Activated naive CD8-positive, alpha-beta T cell treated with anti-CD3 and anti-CD28 coated beads for 36 hours (primary cell): ENCODE results near the gene C18orf54. TPM values are rescaled to one million over a fixed set of nuclear protein-coding genes. Genes with fewer than 3 reads are reported as not detected.
"Not testable (repeated sequence)": the region's sequence is repeated elsewhere in the genome, so short reads cannot be mapped to it uniquely, and the experiment has no call there.

Source experiments
- DNase-seq: peaks from one replicate; pipeline ENCODE4 v3.0.0; 2021
- H3K27ac Mint-ChIP-seq: one replicate; pipeline ENCODE4 v1.8.0; 2022; ENCODE audit warnings: mild to moderate bottlenecking, moderate library complexity, mixed read lengths
- H3K27me3 Mint-ChIP-seq: one replicate; pipeline ENCODE4 v1.8.0; 2022; ENCODE audit warnings: mild to moderate bottlenecking, mixed read lengths
- H3K36me3 Mint-ChIP-seq: one replicate; pipeline ENCODE4 v1.8.0; 2021; ENCODE audit warnings: mild to moderate bottlenecking, mixed read lengths
- H3K4me1 Mint-ChIP-seq: one replicate; pipeline ENCODE4 v1.8.0; 2021; ENCODE audit warnings: mixed read lengths
- H3K4me3 Mint-ChIP-seq: one replicate; pipeline ENCODE4 v1.8.0; 2022; ENCODE audit warnings: mild to moderate bottlenecking, moderate library complexity, mixed read lengths
- H3K9me3 Mint-ChIP-seq: one replicate; pipeline ENCODE4 v1.8.0; 2022; ENCODE audit warnings: mixed read lengths
- total RNA-seq, 2 experiments: library from RNA; stranded (reverse); gene quantifications; one replicate each; pipeline ENCODE4 v1.2.3, GENCODE V29; 2021

The C18orf54 gene
- total RNA-seq, 2 experiments from 2014 or later, result 5.7 to 6.5 TPM

DNA sequence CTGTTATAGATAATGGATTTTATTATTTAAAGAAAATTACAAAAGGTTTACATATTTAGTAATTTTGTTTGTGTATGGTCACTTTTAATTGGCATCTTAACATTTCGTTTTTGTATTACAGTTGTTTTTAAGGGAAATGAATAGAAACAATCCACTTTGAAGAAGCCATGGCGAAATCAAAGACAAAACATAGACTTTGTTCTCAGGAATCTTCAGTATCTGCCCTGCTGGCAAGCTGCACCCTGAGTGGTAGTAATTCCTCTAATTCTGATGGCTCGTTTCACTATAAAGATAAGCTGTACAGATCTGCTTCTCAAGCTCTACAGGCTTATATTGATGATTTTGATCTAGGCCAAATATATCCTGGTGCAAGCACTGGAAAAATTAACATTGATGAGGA lies 2.7 kb downstream of the C18orf54 start:
- Mint-ChIP-seq H3K36me3 (peaks cover 7% of the 10 kb centered on the region), H3K4me3 (no peak overlapping the region), H3K27me3 (peaks cover 14% of the 10 kb centered on the region), H3K4me1 (peaks cover 16% of the 10 kb centered on the region), H3K9me3 (no peaks in the 10 kb centered on the region), H3K27ac (no peak overlapping the region)
- DNase-seq, result no peak

DNA sequence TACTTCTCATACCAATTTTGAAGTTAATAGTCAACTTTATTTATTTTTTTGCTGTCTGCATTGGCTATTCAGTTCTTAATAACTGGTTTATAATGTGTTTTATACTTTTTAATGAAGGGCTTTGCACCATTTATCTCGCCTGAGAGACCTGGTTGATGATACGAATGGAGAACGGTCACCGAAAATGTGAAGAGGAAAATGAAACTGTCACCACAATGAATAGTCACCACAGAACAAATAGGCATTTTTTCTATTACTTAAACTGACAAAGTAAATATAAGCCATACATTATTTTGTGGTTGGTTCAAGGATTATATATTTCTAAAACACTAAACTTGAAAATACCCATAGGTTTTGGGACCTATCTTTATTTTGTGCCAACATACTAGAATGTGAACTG lies 20.4 kb downstream of the C18orf54 start:
- Mint-ChIP-seq H3K9me3 (no peaks in the 10 kb centered on the region), H3K27ac (no peak overlapping the region), H3K4me1 (no peaks in the 10 kb centered on the region), H3K4me3 (no peak overlapping the region), H3K27me3 (no peaks in the 10 kb centered on the region), H3K36me3 (peaks cover 8% of the 10 kb centered on the region)
- no peak for DNase-seq

DNA sequence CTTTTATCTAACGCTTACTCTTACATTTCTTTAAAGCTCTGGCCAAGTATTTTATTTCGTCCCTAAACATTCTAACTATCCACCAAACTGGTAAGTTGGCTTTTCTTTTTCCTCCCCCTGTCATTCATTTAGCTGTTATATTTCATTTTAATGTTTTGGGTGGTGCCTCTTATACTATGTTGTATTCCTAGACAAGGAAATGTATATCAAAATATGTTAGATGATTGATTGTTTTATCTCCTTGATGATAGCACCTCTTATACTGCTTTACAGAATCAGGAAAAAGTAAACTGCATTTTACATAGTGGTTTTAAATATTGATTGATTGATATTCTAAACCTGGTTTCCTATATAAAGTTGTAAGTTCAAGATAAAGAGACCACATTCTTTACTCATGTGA lies 23.9 kb downstream of the C18orf54 start:
- DNase-seq, result no peak
- no peaks in the 10 kb centered on the region for H3K27me3 Mint-ChIP-seq
- H3K4me1 Mint-ChIP-seq, result no peaks in the 10 kb centered on the region
- H3K27ac Mint-ChIP-seq, result no peak overlapping the region
- peaks cover 4% of the 10 kb centered on the region for H3K36me3 Mint-ChIP-seq
- no peaks in the 10 kb centered on the region for H3K9me3 Mint-ChIP-seq
- H3K4me3 Mint-ChIP-seq, result no peak overlapping the region

DNA sequence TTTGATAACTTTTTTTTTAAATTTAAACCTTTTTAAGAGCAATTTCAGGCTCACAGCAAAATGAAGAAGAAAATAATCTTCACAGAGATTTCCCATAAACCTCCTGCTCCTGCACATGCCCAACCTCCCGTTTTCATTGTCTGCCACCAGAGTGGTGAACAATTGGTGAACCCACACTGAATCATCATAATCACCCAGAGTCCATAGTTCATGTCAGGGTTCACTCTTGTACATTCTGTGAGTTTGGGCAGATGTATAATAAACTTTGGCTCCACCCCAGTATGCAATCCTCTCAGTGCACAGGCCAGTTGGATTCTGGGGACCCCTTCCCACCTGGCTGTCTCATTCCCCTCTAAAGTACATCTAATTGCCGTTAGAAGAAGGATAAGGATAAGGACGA lies 24.4 kb downstream of the C18orf54 start:
- Mint-ChIP-seq H3K27ac (no peak overlapping the region), H3K4me1 (no peaks in the 10 kb centered on the region), H3K27me3 (no peaks in the 10 kb centered on the region), H3K36me3 (peaks cover 6% of the 10 kb centered on the region), H3K9me3 (no peaks in the 10 kb centered on the region), H3K4me3 (no peak overlapping the region)
- no peak for DNase-seq

DNA sequence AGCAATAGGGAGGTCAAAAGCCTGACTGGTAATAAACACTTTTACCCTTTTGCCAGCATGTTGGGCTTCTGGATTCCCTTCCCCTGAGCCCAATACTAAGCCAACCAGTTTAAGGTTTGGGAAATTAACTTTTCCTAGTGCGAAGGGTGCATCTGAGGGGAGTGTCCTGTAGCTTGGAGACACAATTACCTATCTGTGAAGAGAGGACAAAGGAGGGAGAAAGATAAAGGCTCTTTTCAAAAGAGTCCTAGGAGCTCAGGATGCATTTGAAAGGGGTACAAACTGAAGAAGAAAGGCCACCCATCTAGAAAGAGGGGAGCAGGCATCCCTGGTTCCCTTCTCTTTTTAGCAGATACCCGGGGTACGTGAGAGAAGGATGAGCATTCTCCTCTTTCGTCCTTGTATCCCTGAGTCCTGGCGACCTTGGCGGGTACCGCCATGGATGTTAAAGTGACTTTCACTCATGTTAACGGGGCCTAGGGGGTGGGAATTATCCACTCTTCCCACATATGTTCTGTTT lies 25.1 kb downstream of the C18orf54 start:
- Mint-ChIP-seq H3K9me3 (no peaks in the 10 kb centered on the region), H3K27me3 (no peaks in the 10 kb centered on the region), H3K4me1 (no peaks in the 10 kb centered on the region), H3K36me3 (peaks cover 6% of the 10 kb centered on the region), H3K4me3 (no peak overlapping the region), H3K27ac (no peak overlapping the region)
- DNase-seq, result no peak

DNA sequence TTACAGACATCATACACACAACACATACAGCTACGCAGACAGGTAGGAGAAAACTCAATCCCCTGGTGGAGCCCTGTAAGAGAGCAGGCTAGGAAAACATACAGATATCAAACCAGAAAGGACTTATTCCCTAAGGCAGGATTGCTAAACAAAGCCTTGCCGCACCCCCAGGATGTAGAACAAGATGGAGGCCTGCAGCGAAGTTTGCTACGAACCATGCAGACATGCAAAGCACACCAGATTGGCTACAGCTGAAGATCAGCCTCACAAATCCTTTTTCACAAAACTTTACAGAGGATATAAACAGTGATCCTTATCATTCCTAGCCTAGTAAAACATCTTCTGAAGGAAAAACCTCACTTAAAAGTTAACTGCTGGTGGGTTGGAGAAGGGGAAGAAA lies 28.3 kb downstream of the C18orf54 start:
- no peak overlapping the region for H3K4me3 Mint-ChIP-seq
- no peak for DNase-seq
- peaks cover 6% of the 10 kb centered on the region for H3K36me3 Mint-ChIP-seq
- no peaks in the 10 kb centered on the region for H3K9me3 Mint-ChIP-seq
- peaks cover 4% of the 10 kb centered on the region for H3K4me1 Mint-ChIP-seq
- H3K27me3 Mint-ChIP-seq, result peaks cover 17% of the 10 kb centered on the region
- no peak overlapping the region for H3K27ac Mint-ChIP-seq

DNA sequence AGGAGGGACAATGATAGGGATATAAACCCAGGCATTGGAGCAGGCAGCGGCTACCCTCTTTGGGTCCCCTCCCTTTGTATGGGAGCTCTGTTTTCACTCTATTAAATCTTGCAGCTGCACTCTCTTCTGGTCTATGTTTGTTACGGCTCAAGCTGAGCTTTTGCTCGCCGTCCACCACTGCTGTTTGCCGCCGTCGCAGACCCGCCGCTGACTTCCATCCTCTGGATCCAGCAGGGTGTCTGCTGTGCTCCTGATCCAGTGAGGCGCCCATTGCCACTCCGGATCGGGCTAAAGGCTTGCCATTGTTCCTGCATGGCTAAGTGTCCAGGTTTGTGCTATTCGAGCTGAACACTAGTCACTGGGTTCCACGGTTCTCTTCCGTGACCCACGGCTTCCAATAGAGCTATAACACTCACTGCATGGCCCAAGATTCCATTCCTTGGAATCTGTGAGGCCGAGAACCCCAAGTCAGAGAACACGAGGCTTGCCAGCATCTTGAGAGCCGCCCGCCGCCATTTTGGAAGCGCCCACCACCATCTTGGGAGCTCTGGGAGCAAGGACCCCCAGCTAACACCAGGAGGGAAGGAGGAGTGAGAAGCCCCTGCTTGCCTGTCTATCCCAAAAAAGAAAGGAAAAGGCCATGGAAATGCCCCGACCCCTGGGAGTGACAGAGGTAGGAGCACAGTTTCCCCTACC lies 29.2 kb downstream of the C18orf54 start:
- not testable (repeated sequence) for H3K4me1 Mint-ChIP-seq, DNase-seq, H3K4me3 Mint-ChIP-seq, H3K27ac Mint-ChIP-seq, H3K36me3 Mint-ChIP-seq, H3K9me3 Mint-ChIP-seq
- H3K27me3 Mint-ChIP-seq, result peaks cover 17% of the 10 kb centered on the region

DNA sequence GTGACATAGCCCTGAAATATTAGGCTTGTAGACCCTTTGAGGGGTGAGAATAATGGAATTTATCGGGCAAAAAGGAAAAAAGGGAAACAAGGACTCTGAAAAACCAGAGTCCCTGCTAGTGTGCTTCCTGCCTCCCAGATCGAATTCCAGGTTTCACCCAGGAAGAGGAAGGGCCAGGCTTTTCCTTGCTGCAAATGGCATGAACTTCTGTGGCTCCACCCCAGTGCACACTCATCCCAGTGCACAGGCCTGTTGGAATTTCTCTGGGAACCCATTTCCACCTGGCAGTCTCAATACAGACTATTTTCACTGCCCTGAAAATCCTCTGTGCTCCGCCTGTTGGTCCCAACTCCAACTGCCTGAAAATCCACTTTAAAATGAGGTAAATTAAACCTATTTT lies 29.9 kb downstream of the C18orf54 start:
- Mint-ChIP-seq H3K4me1 (peaks cover 4% of the 10 kb centered on the region), H3K27ac (no peak overlapping the region)
- no peak for DNase-seq

DNA sequence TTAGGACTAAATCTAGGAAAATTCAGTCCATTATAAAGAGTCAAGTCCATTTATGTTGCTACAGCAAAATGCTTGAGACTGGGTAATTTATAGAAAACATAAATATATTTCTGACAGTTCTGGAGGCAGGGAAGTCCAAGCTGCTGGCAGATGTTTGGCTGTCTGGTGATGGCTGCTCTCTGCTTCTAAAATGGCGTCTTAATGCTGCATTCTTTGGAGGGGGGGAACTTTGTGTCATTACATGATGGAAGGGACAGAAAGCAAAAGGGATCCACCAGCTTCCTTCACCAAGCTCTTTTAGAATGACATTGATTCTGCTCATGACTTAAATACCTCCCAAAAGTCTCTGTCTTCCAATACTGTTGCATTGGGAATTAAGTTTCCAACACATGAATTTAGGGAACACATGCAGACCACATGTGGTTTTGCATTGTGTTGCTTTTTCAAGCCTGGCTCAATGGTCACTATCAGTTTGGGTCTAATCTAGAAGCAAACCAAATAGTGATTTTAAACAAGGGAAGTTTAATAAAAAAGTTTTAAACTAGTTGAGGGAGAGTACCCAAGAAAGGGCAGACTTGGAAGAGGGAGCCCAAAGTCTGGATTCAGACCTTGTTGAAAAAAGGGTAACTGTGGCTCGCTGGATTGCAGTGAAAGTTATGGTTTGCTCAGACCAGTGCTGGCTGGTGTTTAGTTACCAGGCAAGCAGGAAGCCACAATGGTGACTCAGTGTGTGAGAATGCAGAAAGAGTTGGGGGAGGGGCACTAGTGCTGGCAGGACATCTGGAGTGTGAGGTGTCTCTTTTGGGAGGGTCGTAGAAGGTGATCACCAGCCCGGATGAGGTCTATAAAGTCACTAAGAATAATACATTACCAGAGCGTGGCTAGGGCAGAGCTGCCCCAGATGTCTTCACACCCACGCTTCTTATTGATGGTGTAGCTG lies 30.8 kb downstream of the C18orf54 start:
- Mint-ChIP-seq H3K4me1 (peaks cover 4% of the 10 kb centered on the region), H3K27me3 (peaks cover 17% of the 10 kb centered on the region), H3K36me3 (peaks cover 2% of the 10 kb centered on the region), H3K4me3 (no peak overlapping the region), H3K9me3 (no peaks in the 10 kb centered on the region), H3K27ac (no peak overlapping the region)
- peak; percentile 15 for DNase-seq

More for the DNA sequence above, 29.9 kb downstream of the C18orf54 start:
- H3K4me3 Mint-ChIP-seq, result no peak overlapping the region
- peaks cover 2% of the 10 kb centered on the region for H3K36me3 Mint-ChIP-seq
- H3K27me3 Mint-ChIP-seq, result peaks cover 17% of the 10 kb centered on the region
- H3K9me3 Mint-ChIP-seq, result no peaks in the 10 kb centered on the region

DNA sequence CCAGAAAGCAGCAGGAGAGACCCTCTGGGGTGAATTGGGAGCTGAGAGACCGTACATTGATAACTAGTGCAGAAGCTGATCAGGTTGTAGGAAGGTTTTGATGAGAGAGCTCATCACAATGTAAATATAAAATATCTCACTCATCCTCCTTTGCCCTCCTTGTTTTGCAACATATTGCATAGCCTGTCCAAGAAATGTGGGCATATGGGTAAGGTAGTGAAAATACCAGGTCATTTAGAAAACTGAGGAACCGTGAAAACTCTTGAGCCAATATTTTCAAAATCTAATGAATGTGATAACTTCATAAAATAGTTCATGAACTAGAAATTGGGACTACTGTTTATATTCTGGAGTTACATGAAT lies 31.4 kb downstream of the C18orf54 start:
- peaks cover 2% of the 10 kb centered on the region for H3K36me3 Mint-ChIP-seq
- H3K27me3 Mint-ChIP-seq, result peaks cover 17% of the 10 kb centered on the region
- no peak overlapping the region for H3K27ac Mint-ChIP-seq
- no peak overlapping the region for H3K4me3 Mint-ChIP-seq
- H3K4me1 Mint-ChIP-seq, result peaks cover 4% of the 10 kb centered on the region
- DNase-seq, result no peak
- H3K9me3 Mint-ChIP-seq, result no peaks in the 10 kb centered on the region

DNA sequence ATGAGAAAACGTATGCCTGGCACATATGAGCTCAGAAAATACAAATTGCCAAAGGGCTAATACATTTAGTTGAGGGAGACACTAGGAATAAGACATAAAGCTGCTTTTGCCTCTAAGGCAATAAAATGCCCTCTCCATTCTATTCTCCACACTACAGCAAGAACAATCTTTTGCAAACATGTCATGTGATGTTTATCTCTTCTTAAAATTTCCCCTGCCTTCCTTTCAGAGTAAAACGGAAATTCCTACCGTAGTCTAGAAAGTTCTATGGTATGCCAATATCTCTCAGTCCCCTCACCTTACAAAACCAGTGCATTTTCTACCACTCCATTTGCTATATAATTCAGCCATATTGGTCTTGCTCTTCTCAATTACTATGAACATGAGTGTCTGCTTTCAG lies 33.1 kb downstream of the C18orf54 start:
- Mint-ChIP-seq H3K27me3 (peaks cover 17% of the 10 kb centered on the region), H3K4me1 (peaks cover 4% of the 10 kb centered on the region), H3K36me3 (peaks cover 2% of the 10 kb centered on the region), H3K9me3 (no peaks in the 10 kb centered on the region), H3K4me3 (no peak overlapping the region), H3K27ac (no peak overlapping the region)
- DNase-seq, result no peak

DNA sequence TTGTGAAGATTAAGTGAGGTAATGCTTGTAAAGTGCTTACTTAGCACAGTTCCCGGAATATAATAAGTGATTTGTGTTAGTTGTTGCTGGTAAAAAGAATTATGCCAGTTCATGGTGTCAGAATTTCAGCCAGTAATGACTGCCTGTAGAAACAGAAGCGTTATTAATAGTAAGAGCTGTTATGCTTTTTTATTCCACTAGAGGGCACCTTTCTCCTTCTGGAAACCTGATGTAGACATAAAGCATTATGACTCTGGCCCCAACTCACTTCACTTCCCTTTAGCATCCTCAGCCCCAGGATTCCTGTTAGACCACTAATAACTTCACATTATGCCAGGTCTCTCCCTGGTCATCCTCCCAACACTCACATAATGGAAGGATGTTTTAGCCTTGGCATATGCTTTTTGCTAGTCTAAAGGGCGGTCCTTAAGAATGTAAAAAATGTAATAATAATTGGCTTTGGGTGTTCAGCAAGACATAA lies 34.9 kb downstream of the C18orf54 start:
- Mint-ChIP-seq H3K4me1 (peaks cover 4% of the 10 kb centered on the region), H3K27ac (no peak overlapping the region), H3K36me3 (no peaks in the 10 kb centered on the region), H3K9me3 (no peaks in the 10 kb centered on the region), H3K27me3 (peaks cover 17% of the 10 kb centered on the region), H3K4me3 (no peak overlapping the region)
- DNase-seq, result no peak

DNA sequence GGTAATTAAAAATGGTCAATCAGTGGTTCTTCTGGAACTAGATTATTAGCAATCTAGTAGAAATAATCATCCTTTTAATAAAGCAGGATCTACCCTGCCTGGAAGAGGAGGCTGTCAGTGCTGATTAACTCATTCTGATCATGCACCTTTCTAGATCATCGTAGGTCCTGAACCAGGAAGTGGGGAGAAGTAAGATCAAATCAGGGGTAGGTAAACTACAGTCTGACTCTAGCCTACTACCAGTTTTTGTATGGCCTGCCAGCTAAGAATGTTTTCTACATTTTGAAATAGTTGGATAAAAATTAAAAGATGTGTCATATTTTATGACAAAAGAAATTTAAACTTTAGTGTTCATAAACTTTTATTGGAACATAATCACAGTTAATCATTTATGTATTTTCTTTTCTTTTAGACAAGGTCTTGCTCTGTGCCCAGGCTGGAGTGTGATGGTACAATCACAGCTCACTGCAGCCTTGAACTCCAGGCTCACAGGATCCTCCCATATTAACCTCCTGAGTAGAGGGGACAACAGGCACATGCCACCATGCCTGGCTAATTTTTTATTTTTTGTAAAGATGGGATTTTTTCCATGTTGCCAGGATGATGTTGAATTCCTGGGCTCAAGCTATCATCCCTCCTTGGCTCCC lies 36.1 kb downstream of the C18orf54 start:
- H3K27me3 Mint-ChIP-seq, result peaks cover 15% of the 10 kb centered on the region
- H3K4me3 Mint-ChIP-seq, result no peak overlapping the region
- no peaks in the 10 kb centered on the region for H3K36me3 Mint-ChIP-seq
- no peak overlapping the region for H3K27ac Mint-ChIP-seq
- H3K9me3 Mint-ChIP-seq, result no peaks in the 10 kb centered on the region
- DNase-seq, result no peak
- H3K4me1 Mint-ChIP-seq, result peaks cover 2% of the 10 kb centered on the region

DNA sequence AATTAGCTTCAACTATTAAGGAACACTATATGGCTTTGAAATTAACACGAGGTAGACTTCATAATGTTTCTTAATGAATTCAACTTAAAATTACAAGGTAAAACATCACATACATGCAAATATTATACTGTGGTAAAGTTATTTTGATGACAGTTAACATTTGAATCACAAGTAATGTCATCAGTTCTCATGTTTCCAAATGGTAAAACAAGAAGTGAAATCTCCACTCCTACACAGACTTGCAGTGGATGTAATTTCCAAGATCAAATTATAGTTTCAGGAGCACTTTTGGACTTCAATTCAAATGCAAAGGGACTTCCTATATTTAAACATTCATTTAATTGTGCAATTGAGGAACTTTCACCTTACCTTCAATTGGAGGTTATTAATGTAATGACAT lies 39.1 kb downstream of the C18orf54 start:
- Mint-ChIP-seq H3K36me3 (no peaks in the 10 kb centered on the region), H3K4me3 (no peak overlapping the region), H3K9me3 (no peaks in the 10 kb centered on the region), H3K4me1 (no peaks in the 10 kb centered on the region), H3K27ac (no peak overlapping the region), H3K27me3 (no peaks in the 10 kb centered on the region)
- no peak for DNase-seq

DNA sequence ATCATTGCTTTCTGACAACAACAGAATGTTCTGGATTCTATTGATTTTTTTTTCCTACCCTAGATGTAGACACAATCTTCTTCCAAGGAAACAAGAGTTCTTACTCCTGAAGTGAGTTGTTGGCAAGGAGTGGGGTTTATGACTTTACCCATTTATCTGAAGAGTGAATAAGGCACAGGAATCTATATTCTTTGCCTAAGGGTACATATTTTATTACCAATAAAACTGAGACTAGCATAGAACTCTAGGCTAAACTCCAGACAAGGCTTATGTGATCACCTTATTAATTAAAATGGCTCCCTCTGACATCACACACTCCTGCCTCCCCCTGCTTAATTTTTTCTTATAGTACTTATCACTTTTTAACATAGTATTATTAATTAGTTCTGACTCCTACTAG lies 47.6 kb downstream of the C18orf54 start:
- H3K4me3 Mint-ChIP-seq, result no peak overlapping the region
- H3K27me3 Mint-ChIP-seq, result peaks cover 8% of the 10 kb centered on the region
- no peak for DNase-seq
- no peak overlapping the region for H3K27ac Mint-ChIP-seq
- no peaks in the 10 kb centered on the region for H3K4me1 Mint-ChIP-seq
- no peaks in the 10 kb centered on the region for H3K36me3 Mint-ChIP-seq
- no peaks in the 10 kb centered on the region for H3K9me3 Mint-ChIP-seq
